ENCODE measurements around the gene BCL2L14.
"Not testable (repeated sequence)": the region's sequence is repeated elsewhere in the genome, so short reads cannot be mapped to it uniquely, and the experiment has no call there.

BCL2L14 gene

DNA sequence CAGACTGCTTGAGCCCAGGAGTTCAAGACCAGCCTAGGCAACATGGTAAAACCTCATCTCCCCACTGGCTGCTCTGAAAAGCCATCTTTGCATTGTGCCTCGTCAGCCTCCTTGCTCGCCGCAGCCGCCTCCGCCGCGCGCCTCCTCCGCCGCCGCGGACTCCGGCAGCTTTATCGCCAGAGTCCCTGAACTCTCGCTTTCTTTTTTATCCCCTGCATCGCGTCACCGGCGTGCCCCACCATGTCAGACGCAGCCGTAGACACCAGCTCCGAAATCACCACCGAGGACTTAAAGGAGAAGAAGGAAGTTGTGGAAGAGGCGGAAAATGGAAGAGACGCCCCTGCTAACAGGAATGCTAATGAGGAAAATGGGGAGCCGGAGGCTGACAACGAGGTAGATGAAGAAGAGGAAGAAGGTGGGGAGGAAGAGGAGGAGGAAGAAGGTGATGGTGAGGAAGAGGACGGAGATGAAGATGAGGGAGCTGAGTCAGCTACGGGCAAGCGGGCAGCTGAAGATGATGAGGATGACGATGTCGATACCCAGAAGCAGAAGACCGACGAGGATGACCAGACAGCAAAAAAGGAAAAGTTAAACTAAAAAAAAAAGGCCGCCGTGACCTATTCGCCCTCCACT lies 40.3 kb downstream of the BCL2L14 start:
- DNase-seq = not testable (repeated sequence)

GRCh38 chr12:12115514-12115913 lies 44.8 kb downstream of the BCL2L14 start:
- no peak for DNase-seq

GRCh38 chr12:12116677-12117076 lies 45.9 kb downstream of the BCL2L14 start:
- no peak for DNase-seq

DNA sequence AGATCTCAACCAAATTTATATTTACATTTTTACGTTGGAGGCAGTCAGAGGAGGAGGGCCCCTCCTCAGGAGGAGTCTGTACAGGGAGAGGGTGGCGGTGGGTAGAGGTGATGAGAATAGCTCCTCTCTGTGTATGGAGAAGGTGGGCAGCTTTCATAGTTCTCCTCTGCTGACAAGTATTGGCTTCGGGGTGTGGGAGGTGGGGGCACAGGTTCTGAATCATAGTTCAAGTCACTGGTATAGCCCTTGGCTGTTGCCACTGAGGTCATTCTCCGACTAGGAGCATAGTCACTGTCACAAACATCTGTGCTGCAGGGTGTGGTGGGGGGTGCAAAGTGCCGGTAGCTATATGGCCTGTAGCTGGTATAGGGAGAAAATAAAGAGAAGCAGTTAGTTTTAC lies 50.3 kb downstream of the BCL2L14 start:
- no peak for DNase-seq

DNA sequence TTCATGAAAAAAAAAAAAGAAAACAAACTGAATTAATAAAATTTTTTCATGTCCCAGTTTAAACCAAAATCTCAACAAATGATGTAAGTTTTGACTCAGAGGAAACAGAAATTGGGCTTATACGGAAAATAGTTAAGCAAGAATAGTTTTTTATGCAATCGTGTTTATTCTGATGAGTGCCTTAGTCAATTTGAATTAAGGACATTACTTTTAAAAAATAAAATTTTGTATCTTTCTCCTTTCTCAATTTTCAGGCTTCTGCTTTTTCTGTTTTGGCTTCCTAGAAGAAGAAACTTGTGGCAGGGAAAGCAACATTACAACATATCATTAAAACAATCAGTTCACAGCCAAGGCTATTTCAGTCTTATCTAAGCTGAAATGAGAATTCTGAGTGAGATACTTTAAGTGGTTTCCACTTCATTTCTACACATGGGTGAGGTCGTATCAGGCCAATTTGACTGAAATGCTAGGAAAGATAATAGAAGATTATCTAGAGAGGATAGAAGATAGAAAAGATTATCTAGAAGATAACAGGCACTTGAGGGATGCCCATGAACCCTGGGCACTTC lies 52.4 kb downstream of the BCL2L14 start:
- DNase-seq = no peak

DNA sequence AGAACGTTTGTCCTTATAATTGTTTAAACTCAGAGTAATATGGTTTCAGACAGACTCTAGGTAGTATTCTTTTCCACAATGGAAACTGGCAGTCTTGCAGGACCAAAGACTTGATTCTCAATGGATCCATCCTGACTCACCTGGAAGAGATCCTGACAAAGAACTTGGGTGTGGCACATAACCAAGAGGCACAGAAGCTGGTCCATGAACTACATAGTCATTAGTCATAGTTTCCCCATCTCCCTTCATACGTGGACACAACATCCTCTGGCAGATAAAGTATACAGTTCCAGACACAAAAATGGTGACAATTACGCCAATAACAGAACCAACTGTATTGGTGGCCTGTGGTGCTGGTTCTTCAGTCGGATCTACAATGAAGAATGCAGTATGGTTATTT lies 55.8 kb downstream of the BCL2L14 start:
- no peak for DNase-seq

- DNase-seq = no peak
These were observed 56.6 kb downstream of the BCL2L14 start for GRCh38 chr12:12127304-12127703.

DNA sequence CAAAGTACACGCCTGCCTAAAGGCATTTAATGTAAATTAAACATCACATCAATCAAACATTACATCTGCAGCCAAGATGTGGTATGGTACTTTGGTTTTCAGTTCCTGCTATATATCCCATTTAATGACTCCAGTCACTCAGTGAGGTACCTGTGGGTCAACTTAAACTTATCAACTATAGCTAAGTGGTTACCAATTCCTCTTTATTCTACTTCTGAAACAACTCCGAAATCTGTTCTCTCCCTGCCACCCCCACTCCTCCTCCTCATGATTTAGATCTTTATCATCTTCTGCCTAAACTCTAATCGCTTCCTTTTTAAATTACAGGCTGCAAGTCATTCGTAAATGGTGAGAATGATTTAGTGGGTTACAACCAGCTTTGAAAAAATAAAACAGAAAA lies 57.9 kb downstream of the BCL2L14 start:
- DNase-seq = no peak

GRCh38 chr12:12133259-12133658 lies 62.5 kb downstream of the BCL2L14 start:
- DNase-seq = no peak

GRCh38 chr12:12133785-12134184 lies 63.0 kb downstream of the BCL2L14 start:
- DNase-seq = no peak

- DNase-seq = no peak
These were observed 67.7 kb downstream of the BCL2L14 start for GRCh38 chr12:12138203-12139154.

DNA sequence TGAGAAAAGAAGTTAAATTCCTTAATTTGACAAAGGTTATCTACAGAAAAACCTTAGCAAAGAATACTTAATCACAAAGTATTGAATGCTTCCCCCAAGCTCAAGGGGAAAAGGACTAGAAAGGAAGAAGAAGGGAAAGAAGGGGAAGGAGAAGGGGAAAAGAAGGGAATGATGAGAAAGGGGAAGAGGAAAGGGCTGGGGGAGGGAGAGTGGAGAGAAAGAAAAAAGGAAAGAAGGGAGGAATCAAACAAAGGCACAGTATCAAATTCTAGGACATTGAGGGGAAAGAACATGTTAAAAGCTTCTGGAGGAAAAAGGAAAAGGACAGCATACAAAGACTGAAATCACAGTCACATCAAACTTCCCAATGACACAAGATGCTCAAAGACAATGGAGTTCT lies 70.3 kb downstream of the BCL2L14 start:
- no peak for DNase-seq

GRCh38 chr12:12144531-12144930 lies 73.8 kb downstream of the BCL2L14 start:
- not testable (repeated sequence) for DNase-seq

- no peak for DNase-seq
These were observed 76.4 kb downstream of the BCL2L14 start for GRCh38 chr12:12147111-12147510.
